Activated naive CD8-positive, alpha-beta T cell treated with anti-CD3 and anti-CD28 coated beads, Interleukin-2, amount 50 U/mL, for 16 hours (primary cell): ENCODE measurements around the gene ING3.

Experiments used
- DNase-seq: peaks from one replicate; pipeline ENCODE4 v3.0.0-alpha.2; 2020; ENCODE audit warnings: low read depth, low spot score

Gene ING3

DNA sequence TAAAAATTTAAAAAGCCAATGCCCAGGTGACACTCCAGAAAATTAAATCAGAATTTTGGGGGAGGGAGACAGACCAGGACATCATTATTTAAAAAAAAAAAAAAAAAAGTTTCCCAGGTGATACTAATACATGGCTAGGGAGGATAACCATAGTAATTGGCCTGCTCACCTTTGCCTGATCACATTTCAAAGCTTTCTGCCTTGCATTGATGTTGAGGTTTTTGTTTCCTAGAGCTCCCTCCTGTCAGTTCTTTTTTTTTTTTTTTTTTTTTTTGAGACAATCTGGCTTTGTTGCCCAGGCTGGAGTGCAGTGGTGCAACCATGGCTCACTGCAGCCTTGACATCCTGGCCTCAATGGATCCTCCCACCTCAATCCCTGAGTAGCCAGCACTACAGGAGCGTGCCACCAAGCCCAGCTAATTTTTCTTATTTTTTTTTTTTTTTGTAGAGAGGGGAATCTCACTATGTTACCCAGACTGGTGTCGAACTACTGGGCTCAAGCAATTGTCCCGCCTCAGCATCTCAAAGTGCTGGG is 76.1 kb downstream of the ING3 start:
- DNase-seq = no peak
